Medulla oblongata (tissue), 1 donor: ENCODE measurements around the gene PUM1.

Experiments used
- DNase-seq: peaks from one replicate; pipeline ENCODE4 v3.0.0-alpha.2; 2015; ENCODE audit errors: extremely low spot score

PUM1 gene

DNA sequence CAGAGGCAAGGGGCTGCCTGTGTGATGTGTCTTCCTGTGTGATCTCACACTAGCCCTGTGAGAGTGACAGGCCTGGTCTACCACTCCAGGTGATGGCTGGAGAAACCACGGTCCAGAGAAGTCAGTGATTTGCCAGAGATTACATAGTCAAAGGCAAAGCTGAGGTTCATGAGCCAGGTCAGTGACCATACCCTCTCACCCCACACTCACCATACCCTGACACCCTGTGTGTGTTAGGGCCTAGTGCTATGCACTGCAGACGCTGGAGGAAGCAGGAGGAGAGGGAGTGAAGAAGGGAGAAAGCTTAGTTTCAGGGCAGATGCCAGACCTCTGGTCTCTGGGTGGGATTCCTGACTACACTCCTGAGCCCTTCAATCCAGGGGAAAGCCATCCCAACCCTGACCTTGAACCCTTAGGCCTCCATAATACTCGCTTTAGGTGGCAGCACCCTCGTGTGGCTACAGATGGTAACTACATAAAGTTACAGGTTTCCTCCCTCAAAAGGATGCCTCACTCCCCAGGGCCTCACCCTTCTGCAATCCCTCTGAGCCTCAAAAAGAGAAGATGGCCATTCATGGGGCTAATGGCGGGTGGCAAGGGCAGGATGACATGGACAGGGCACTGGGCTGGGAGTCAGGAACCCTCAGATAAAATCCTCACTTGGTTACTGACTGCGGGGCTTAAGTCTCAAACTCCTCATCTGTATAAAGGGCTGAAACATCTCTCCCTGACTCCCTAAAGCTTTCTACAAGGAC lies 136.2 kb downstream of the PUM1 start:
- DNase-seq = no peak

DNA sequence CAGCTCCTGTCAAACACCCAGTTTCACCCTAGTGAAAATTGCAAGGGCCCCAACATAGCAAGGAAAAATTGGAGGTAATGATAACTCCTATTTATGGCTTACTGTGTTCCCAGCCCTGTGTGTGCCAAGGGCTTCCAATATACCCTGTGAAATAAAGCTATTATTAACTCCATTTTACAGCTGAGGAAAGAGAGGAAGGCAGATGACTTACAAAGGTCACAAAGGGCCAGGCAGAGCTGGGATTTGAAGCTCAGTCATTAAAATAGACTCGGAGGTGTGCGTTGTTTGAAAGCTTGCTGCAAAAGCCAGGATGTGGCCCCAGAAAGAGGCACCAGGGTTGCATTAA lies 136.8 kb downstream of the PUM1 start:
- no peak for DNase-seq

DNA sequence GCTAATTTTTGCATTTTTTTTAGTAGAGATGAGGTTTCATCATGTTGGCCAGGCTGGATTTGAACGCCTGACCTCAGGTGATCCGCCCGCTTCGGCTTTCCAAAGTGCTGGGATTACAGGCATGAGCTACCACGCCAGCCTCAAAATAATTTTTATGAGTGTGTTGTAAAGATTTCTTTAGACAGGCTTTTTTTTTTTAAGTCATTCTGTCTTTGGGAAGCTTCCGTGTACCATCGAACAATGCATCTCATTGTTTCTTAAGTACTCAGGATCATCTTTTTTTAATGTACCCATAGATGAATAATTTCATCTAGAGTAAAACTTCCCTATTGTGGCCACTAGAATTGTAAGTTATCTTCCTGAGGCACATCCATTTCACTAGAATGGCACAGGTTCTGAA lies 137.3 kb downstream of the PUM1 start:
- DNase-seq = no peak

DNA sequence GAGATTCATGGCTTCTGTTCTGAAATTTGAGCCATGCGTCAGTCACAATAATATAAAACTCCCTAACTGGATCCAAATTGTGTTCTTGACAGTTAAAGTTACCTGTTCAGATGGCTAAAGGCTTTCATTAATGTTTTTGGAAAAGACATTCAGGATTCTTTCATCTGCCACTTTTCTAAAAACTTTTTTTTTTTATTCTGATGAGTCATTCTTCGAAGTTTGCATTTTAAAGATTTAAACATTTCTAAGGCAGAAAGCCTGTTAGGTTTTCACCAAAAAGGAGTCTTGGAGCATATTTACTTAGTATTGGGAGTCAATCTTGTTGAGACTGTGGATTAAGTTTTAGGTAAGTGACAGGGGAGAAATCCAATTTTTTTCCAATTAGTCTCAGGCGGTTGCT lies 138.1 kb downstream of the PUM1 start:
- no peak for DNase-seq

DNA sequence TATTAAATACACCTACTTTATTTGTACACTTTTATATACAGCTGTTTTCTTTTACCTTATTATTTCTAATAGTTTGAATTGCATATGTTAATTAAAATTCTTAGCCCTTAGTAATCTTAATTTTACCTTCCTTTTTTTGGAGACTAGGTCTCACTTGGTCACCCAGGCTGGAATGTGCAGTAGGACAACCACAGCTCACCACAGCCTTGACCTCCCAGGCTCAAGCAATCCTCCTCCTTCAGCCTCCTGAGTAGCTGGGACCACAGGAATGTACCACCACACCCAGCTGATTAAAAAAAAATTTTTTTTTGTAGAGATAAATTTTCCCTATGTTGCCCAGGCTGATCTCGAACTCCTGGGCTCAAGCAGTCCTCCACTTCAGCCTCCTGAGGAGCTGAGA lies 141.9 kb downstream of the PUM1 start:
- DNase-seq = no peak

DNA sequence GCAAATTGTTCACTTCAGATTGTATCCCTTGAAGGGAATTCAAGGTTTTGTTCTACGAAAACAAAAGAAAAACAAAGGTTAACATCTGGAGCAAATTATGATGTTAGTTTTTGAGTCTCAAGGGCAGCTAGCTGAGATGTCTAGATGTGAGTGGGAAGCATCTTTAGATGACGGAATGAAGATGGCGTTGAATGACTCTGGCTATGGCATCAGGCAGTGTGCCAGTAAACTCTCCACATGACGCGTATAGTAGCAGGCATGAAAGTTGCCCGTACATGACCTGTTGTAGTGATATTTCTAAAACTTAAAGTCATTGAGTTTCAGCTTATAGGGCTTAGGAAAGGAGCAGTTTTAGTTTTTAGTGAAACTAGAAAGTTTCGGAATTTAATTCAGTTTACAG lies 144.7 kb downstream of the PUM1 start:
- no peak for DNase-seq

DNA sequence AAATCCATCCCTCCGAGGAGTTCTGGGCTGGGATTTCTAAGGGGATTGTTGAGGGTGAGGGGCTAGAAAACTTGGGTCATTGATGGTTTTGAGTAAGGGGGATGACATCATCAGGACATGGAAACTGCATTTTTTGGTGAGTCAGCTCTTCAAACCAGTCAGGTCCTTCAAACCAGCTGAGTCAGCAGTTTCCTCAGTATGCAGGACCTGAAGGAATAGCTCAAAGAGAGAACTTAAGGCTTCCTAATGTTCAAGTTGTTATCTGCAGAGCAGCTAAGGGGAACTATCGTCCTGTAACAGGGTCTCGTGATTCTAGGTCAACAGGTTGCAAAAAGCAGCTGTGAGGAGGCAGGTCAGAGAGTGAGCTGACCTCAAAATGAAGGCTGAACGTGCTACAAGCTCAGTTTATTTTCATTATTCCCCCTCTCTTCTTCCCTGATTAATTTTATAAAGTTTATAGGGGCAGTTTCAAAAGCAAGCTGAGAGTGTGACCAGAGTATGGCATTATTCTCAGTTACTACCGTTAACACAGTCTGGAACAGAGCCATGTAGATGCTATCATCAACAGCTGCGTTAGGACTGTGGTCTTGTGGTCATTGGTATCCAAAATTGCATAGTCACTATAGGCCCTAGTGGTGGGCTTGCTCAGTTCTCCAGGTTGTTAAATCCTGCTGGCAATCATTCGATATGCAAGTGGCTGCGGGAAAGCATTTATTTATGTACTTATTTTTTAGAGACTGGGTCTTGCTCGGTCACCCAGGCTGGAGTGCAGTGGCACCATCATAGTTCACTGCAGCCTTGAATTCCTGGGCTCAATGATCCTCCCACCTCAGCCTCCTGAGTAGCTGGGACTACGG lies 146.3 kb downstream of the PUM1 start:
- peak; percentile 61 for DNase-seq

DNA sequence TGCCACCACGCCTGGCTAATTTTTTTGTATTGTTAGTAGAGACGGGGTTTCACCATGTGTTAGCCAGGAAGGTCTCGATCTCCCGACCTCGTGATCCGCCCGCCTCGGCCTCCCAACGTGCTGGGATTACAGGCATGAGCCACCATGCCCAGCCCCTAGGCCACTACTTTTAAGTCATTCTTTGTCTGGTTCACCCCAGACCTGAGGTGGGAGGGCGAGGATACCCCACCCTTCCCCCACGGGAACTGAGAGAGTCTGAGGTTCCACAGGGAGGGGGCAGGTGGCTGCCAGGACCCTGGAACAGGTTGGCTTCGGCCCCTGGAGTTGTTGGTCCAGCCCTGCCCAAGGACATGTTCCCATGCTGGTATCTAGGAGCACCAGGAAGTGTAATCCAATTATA lies 149.2 kb downstream of the PUM1 start:
- DNase-seq = no peak

DNA sequence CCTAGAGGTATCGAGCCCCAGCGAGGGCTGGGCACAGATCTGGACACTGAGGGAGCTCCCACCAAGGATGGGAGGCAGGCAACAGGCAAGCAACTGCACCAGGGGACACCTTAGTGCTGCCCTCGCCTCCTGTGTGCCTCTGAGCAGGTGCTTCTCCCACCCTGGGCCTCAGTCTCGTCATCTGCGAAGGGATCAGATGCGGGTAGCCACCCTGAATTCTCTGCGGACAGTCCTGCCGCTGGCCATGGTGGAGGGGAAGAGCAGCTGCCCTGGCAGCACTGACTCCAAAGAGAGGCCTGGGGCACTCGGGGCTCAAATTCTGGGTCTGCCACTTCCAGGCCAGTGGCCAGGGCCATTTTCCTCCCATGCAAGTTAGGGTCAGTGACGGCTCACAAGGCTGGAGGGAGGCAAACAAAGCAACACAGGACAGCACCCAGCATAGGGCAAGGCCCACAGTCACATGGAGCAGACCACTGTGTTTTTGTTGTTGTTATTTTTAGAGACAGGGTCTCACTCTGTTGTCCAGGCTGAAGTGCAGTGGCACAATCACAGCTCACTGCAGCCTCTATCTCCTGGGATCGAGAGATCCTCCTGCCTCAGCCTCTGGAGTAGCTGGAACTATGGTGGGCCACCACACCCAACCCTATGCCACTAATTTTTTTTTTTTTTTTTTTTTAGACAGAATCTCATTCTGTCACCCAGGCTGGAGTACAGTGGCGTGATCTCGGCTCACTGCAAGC lies 149.9 kb downstream of the PUM1 start:
- no peak for DNase-seq

DNA sequence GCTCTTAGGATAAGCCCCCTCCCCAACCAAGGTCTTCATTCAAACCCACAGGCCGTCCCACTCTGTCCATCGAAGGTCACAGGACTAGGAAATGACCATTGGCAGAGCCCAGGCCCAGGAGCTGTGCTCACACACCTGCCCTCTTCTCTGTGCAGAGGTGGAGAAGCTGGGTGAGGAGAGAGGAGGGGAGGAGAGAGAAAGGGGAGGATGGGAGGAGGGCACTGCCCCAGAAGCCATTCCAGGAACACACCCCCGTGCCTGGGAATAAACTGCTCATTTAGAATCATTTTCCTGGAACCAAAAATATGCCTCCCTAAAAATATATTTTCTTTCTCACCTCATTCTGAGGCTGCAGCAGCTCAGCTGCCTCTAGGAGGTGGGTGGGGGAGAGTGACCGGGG lies 150.6 kb downstream of the PUM1 start:
- DNase-seq = no peak

DNA sequence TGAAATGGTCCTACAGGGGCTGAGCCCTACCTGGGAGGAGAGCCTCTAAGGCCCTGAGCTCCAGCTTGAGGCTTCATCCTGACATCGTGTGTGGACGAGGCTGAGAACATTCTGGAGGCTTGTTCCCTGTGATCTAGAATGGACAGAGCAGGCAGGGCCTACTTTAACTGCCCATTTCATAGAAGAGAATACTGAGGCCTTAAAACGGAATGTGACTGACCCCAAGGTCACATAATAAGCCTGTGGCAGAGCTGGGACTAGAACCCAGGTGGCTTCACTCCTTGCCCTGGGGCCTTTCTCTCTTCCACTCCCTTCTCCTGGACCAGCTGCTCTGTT lies 151.0 kb downstream of the PUM1 start:
- no peak for DNase-seq

DNA sequence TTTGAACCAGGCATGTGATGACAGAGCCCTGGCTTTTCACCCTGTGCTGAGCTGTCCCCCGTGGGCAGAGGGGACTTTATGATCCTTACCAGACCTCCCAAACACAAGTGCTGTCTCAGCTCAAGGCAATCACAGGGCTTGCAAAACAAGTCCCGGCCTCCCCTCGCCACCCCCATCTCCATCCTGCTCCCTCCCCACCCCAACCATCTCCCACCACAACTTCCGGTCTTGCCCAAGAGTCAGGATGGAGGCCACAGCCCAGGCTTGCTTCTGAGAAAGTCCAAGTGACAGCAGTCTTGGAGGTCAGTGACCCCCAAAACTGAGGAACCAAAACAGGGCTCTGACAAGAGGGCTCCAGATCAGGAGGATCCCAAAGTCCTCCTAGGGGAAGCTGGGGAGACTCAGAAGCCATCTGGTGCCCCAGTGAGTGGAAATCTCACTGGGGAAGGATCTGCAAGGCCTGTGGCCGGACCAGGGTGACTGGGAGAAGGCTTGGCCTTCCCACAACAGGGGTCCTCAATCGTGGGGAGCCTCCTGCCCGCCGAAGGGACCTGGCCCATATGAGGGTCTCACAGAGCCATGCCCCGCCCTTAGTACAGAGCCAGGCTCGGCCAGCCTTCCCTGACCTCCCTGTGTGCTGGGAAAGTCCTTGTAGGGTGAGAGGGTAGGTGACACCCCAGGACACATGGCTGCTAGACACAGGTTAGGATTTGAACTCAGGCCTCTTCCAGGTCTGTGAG lies 152.4 kb downstream of the PUM1 start:
- peak; percentile 64 for DNase-seq

DNA sequence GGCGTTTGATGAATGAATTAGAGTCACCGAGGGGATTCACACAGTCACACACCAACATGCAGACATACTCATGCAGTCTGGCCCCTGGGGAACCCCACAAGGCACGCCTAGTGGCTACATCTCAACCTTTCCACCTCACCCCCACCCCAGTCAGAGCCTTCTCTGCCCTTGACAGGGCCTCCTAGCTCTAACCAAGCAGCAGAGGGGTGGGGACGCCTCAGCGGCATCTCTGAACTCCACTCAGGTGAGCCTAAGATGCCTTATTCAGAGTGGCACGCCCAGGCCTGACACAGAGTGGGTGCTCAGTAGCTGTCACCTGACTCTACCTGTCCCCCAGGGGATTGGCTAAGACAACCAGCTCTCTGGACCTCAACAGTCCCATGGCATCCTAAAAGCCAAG lies 153.3 kb downstream of the PUM1 start:
- DNase-seq = no peak

DNA sequence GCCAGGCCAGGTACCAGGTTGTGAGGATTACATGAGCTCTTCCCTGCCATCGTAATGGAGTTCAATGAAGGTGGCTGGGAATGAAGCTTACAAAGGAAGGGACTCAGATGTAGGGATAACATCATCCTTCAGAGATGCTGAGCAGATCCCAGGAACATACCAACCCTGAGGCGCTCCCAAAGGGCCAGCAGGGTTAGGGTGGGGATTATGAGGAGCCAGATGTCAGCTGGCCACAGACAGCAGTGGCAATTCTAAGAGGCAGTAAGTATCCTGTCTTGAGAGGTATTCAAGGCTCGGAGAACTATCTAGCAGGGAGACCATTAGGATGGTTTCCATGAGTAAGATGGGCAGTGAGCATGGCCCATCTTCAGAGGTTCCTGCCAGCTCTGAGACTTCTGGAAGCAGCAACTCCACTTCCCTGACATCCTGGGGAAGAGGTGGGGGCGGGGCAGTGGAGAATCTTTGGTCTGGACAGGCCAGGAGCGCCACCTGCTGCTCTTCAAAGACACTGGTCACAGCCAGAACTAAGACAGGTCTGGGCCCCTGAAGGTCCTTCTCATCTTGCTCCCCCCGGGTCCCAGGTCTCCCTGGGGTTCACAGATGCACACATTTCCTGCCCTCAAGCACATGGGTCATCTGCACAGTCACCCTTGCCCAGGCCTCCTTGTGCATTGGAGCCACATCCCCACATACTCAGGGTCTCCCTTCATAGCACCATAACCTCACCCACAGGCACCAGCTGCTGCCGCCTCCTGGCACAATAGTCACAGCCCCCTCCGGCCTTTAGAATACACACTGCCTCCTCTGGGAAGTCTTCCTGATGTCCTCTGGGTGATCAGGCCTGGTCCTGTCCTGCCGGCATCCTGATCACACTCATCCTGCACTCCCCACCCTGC lies 154.2 kb downstream of the PUM1 start:
- DNase-seq = peak; percentile 95

DNA sequence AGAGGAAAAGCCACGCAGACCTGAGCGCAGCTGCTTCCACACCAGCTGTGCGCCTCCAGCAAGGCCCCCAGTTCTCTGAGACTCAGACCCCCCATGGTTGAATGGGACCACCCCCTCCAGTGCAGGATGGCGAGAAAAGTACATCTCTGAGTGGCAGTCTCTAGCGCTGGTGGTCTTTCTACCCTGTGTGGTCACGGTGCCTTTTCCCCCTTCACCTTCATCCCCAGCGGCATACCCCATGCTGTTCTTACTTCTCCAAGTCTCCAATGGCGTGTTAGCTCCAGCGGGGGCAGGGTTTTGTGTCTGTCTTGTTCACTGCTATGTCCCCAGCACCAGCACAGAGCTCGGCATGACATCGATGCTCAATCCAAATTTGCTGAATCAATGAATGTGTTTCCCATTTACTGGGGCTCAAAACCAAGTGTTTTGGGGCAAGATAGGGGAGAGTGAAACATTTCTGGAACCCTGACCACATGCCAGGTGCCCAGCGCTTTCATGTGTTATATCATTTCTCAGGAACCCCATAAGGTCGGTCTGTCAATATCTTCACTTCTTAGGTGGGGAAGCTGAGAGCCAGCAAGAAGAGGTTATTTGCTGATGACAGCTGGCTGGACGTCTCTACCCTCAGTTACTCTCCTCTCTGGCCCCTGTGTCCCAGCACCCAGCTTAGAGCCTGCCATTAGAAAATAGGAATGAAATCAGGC lies 156.0 kb downstream of the PUM1 start:
- no peak for DNase-seq

DNA sequence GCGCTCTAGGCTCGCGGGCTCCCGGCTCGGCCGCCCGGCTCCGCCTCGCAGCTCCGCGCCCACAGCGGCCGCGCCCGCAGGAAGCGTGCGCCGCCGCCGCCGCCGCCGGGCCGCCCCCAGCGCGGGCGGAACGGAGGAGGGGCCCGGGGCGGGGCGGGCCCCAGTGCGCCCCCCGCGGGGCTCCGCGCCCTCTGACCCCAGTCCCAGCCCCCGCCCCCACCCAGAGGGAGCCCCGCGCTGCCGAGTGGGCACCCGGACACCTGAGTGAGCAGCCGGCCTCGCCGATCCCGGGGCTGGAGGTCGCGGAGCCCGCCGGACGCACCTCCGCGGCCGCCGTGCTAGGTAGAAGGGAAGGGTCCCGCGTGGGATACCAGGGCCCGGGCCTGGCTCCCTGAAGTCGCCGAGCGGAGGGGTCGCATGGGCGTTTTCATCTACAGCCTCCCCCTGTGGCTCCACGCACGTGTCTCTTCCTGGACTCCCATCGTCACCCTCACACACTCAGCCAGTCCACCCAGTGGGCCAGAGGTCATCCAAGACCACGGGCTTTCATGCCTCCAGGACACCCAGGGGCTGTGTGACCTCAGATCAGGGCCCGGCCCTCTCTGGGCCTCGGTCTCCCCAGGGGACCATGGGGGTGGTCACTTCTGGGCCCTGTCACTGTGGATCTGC lies 156.7 kb downstream of the PUM1 start, which contains the start of gene SDC3:
SDC3 (minus strand) TSS at position 63 of the 669 bp plus-strand sequence. CDS start 172 bp downstream, outside the sequence.
- no peak for DNase-seq

DNA sequence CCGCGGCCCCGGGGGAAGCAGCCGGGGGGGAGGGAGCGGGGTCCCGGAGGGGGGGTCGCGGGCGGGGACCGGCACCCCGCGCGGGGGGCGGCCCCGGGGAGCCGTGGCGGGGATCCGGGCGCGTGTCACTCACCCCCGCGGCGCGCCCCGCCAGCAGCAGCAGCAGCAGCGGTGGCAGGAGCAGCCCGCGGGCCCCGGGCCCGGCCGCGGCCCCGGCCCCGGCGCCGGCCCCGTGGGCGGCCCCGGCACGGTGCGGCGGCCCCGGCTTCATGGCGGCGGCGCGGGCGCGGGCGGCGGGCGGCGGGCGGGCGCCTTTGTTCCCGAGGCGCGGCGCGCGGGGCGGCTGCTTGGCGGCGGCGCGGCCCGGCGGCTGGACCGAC lies 157.2 kb downstream of the PUM1 start:
- no peak for DNase-seq

DNA sequence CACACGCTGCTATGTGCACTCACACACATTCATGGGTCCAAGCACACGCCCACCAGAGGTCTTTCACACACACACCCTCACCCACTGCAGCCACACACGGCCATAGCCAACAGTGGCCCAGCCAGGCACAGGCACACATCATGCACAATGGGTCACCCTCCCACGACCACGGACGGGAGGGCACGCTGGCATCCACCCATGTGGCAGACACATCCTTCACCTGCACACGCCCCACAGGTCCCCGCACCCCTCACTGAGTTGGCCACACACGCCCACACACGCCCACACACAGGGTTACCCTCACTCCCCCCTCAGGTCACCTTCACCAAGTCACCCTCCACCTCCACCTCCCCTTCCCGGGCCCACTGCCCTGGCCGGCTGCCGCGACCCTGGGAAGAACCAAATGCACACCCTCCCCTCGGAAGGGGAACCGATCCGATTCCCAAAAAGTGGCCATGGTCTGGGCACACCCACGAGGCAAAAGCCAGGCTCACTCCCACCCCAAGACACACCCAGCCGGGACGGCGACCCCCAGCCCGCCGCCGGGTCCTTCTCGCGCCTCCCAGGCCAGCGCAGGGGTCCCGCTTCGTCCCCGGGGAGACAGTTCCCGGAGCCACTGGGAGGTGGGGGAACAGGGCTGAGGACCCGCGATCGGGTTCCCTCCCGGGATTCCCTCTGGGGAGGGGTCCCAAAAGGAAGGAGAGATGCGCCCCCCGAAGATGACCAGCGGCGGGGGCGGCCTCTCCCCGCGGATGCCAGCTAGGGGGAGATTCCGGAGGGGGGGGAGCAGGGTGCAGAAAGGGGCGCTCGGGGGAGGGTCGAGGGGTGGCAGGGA lies 157.8 kb downstream of the PUM1 start:
- DNase-seq = no peak
